ENCODE data around the gene CNPY2.
A peak's percentile ranks its signal among the peaks of the same experiment; 100 is the strongest.

The CNPY2 gene

GRCh38 chr12:56315622-56316473, at the start of gene CNPY2:
CNPY2 (minus strand) TSS chr12:56315988; CDS start chr12:56315217, 771 bp downstream.
- no peaks in the 10 kb centered on the region for H3K27me3 ChIP-seq
- H3K4me3 ChIP-seq = peak within 1 kb of the TSS; percentile 64 to 77
- peak; percentile 97 to 98 for DNase-seq
- intact Hi-C loops (cut with DNase I; ENCODE audit: low total_unique reads) = no loop called here
- TF ChIP-seq CTCF (IDR thresholded peaks at IDR 0.05) = peak in 1 of 2 experiments; percentile 11
- peaks cover 0 to 17% (median 15%) of the 10 kb centered on the region in 4 donors for H3K4me1 ChIP-seq
- H3K9me3 ChIP-seq = no peaks in the 10 kb centered on the region
- H3K27ac ChIP-seq = peak within 1 kb of the TSS; percentile 85 to 91
- H3K36me3 ChIP-seq = peaks cover 0 to 58% (median 22%) of the 10 kb centered on the region in 3 donors

- Histone ChIP-seq H3K27ac (no peak within 1 kb of the TSS), H3K4me3 (no peak within 1 kb of the TSS), H3K4me1 (peaks cover 0 to 20% (median 11%) of the 10 kb centered on the region in 4 donors), H3K9me3 (no peaks in the 10 kb centered on the region), H3K36me3 (no peaks in the 10 kb centered on the region), H3K27me3 (no peaks in the 10 kb centered on the region)
- TF ChIP-seq CTCF (IDR thresholded peaks at IDR 0.05) = no peak
- intact Hi-C loops (cut with DNase I; ENCODE audit: low total_unique reads) = no loop called here
- no peak for DNase-seq
Measured at GRCh38 chr12:56362130-56363059, 46.6 kb upstream of the CNPY2 start, which contains the start of gene APOF. APOF (minus strand) TSS chr12:56362857; CDS start chr12:56362745, 112 bp downstream.

GRCh38 chr12:56361487-56362129, 45.8 kb upstream of the CNPY2 start:
- Histone ChIP-seq H3K4me3 (no peak overlapping the region), H3K27ac (no peak overlapping the region), H3K9me3 (no peaks in the 10 kb centered on the region), H3K4me1 (peaks cover 0 to 24% (median 13%) of the 10 kb centered on the region in 4 donors), H3K27me3 (no peaks in the 10 kb centered on the region), H3K36me3 (peaks cover 0 to under 1% (median 0%) of the 10 kb centered on the region in 3 donors)
- no peak for TF ChIP-seq CTCF (IDR thresholded peaks at IDR 0.05)
- no peak for DNase-seq
- intact Hi-C loops (cut with DNase I; ENCODE audit: low total_unique reads) = loop anchor here (2.0 kb wide), 1 partner anchor 103 kb away; no protein-coding TSS in a partner anchor

- intact Hi-C loops (cut with DNase I; ENCODE audit: low total_unique reads) = loop anchor here (2.0 kb wide), 1 partner anchor 105 kb away; no protein-coding TSS in a partner anchor
- no peaks in the 10 kb centered on the region for H3K27me3 ChIP-seq
Measured at GRCh38 chr12:56359851-56360767, 44.3 kb upstream of the CNPY2 start, which contains the start of gene STAT2. STAT2 (minus strand) TSS chr12:56360107; CDS start chr12:56356571, 3,536 bp downstream.

More at GRCh38 chr12:56359851-56360767, 44.3 kb upstream of the CNPY2 start, which contains the start of gene STAT2:
- DNase-seq = peak; percentile 99 to 100
- H3K4me3 ChIP-seq = peak within 1 kb of the TSS; percentile 79 to 89
- peaks cover 0 to 24% (median 13%) of the 10 kb centered on the region in 4 donors for H3K4me1 ChIP-seq
- peak within 1 kb of the TSS; percentile 89 to 93 for H3K27ac ChIP-seq
- TF ChIP-seq CTCF (IDR thresholded peaks at IDR 0.05) = no peak
- peaks cover 13 to 15% (median 13%) of the 10 kb centered on the region in 3 donors for H3K36me3 ChIP-seq
- no peaks in the 10 kb centered on the region for H3K9me3 ChIP-seq
